ENCODE measurements around the gene PSAP.

GRCh38 chr10:71782221-71782916 lies 68.7 kb downstream of the PSAP start:
- TF ChIP-seq CTCF (IDR thresholded peaks at IDR 0.05): no peak
- TF ChIP-seq ZFX (IDR thresholded peaks at IDR 0.05; ENCODE audit: borderline replicate concordance): no peak
